Measurements from ENCODE around the gene GRIA4.
"Not testable (repeated sequence)": the region's sequence is repeated elsewhere in the genome, so short reads cannot be mapped to it uniquely, and the experiment has no call there.

Gene GRIA4

GRCh38 chr11:105923807-105924206 is 313.9 kb downstream of the GRIA4 start:
- no peak for DNase-seq (ENCODE audit: low spot score)

GRCh38 chr11:105929084-105929955 is 319.4 kb downstream of the GRIA4 start:
- DNase-seq (ENCODE audit: low spot score), result no peak

DNA sequence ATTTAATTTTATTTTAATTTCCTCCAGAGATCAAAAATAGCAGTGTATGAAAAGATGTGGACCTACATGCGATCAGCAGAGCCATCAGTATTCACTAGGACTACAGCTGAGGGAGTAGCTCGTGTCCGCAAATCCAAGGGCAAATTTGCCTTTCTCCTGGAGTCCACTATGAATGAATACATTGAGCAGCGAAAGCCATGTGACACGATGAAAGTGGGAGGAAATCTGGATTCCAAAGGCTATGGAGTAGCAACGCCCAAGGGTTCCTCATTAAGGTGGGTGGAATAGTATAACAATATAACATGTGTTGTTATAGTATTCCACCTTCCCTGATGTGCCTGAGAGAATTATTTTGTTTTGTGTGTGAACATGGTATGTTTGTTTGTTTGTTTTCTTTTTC is 323.8 kb downstream of the GRIA4 start:
- DNase-seq (ENCODE audit: low spot score), result no peak

GRCh38 chr11:105935791-105936190 is 325.9 kb downstream of the GRIA4 start:
- no peak for DNase-seq (ENCODE audit: low spot score)

DNA sequence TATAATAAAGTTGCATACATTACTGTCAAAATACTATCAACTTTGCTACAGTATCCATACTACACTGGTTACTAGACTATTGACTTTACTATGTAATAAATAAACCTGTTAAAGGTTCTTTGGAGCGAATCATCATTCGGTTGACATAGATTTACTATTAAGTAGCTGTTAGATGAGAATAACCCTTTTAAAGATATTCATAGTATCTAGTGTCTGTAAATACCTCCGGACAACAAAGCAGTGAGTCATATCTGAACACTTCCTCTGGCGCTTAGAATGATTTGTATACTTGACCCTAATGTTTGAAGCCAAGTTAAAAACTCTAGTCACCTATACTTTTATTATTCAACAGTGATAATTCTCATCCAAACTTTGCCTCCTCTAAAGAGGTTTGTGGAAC is 327.5 kb downstream of the GRIA4 start:
- peak; percentile 20 for DNase-seq (ENCODE audit: low spot score)

GRCh38 chr11:105937738-105938137 is 327.9 kb downstream of the GRIA4 start:
- DNase-seq (ENCODE audit: low spot score), result peak; percentile 18

- no peak for DNase-seq (ENCODE audit: low spot score)
Measured at GRCh38 chr11:105942921-105943320, 333.0 kb downstream of the GRIA4 start.

GRCh38 chr11:105948918-105949590 is 339.2 kb downstream of the GRIA4 start:
- no peak for DNase-seq (ENCODE audit: low spot score)

- no peak for DNase-seq (ENCODE audit: low spot score)
Measured at GRCh38 chr11:105953886-105954285, 344.0 kb downstream of the GRIA4 start.

DNA sequence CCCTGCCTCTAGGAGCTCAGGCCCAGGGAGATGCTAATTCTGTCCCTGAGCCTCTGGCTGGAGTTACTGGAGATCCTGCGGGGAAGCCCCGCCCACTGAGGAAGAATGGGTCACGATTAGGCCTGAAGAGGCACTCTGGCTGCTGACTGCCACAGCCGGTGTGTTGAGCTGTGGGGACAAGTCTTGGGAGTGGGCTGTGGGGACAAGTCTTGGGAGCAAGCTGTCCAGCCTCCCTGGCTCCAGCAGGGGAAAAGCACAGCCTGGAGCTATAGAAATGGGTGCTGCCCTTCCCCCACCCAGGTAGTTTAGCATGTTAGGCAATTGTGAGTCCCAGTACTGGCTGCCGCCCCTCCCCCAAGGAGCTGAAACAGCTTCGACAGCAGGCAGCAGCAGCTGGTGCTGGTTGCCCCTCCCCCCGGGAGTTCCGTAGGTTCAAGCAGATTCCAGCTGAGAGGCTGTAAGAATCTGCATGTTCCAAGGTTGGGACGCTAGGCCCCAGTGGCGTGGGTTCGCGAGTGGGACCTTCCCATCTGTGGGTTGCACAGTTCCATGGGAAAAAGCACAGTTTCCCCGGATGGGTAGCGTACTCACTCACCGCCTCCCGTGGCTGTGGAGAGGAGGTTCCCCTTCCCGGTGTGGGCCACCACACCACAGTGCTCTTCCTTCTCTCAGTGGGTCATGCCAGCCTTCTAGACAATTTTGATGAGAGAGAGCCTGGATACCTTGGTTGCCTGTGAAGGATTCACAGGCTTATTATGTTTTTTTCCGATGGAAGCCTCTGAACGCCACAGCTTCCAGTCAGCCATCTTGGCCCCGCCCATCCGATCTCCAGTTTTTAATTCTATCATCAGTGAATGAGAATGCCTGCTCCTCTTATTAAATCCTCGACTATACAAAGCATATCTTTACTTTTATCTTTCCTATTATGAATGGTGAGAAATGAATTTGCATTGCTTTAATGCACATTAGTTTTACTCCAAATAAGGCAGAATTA is 350.7 kb downstream of the GRIA4 start:
- no peak for DNase-seq (ENCODE audit: low spot score)

DNA sequence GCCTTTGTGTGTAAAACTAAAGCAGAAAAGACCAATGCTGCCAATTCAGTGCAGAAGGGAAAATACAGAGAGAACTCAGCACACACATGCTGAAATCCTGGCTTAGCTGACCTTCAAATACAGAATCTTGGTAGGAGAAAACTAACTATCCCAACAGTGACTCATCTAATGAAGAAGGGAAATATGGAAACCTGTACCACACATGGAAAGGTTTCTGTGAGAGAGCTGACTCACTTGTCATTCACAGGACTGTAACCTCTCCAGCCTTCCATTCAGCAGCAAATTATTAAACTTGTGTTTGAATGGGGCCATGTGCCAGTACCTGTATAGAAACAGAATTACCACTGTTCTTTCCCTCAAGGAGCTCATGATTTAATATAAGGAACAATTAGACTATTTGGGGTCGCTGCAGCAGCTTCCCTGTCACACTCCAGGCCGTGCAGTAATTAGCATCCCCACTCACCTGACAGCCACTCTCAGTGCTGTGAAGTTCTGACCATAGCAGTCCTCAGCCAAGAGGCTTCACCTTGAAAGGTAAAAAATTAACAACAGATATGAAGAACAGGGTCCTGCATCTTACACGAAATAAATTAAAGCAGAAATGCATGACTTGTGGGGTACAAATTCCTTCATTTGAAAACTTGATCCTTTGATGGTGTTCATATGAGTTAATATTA is 358.3 kb downstream of the GRIA4 start:
- DNase-seq (ENCODE audit: low spot score), result peak; percentile 3

DNA sequence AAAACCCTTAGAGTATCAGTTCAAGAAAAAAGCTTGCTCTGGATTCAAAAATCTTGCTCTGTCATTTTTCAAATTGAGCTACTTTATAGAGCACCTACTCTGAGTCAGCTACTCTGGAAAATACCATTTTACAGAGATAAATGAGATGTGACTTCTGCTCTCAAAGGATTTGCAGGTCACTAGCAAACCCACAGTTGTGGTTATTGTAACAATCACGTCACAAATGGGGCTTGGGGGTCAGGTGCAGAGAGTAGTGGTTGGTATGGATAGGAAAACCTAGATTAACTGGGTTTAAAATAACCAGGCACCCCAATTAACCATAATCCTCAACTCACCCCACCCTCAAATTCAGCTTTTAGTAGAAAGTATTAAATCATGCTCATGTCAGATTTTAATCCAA is 359.9 kb downstream of the GRIA4 start:
- DNase-seq (ENCODE audit: low spot score), result no peak

DNA sequence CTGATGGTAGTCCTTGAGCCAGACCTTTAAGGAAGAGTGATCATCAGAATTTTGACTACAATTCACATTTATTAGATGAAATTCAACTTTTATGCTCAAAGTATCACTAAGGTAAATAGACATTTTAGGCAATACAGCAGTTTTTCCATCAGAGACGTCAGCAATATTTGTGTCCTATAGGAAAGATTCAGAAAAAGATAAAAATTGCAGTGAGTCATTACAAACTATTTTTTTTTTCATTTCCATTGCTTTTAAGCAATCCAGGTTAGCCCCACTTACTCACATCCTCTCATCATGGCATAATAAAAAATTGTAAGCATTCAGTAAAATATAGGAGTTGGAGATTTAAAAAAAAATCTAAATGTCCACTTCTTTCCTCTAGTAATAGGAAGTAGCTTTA is 365.3 kb downstream of the GRIA4 start:
- no peak for DNase-seq (ENCODE audit: low spot score)

DNA sequence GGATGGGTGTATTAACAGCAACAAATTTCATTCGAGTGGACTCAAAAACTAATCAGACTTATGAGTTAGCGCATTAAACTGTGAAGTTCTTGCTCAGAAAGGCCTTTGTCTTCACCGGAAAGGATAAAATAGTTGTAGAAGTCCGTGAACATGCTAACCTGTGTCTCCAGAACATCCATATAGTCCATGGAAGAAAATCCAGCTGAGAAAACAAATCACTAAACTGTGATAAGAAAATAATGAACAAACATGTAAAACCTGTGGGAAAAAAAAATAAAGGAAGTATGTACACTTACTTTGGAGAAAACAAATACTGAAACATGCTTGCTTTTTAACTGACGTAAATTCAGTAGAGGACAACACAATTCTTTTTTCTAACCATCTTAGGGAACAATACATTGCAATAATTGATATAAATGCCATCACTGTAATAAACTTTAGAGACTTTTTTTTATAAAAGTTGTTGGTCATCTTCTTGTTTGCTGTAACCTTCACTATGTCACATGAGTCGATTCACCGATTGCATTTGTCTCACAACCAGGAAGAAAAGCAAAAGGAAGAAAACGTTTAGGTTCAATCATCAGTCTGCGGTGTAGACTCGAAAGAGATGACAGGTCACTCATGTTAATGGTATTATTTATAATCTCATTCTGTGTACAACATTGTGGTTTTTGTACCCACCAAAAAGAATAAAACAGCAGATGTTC is 370.3 kb downstream of the GRIA4 start:
- DNase-seq (ENCODE audit: low spot score), result no peak

GRCh38 chr11:105986554-105986953 is 376.7 kb downstream of the GRIA4 start:
- DNase-seq (ENCODE audit: low spot score), result no peak

GRCh38 chr11:105988197-105988596 is 378.3 kb downstream of the GRIA4 start:
- DNase-seq (ENCODE audit: low spot score), result no peak

GRCh38 chr11:105989124-105989523 is 379.3 kb downstream of the GRIA4 start:
- DNase-seq (ENCODE audit: low spot score), result no peak

- DNase-seq (ENCODE audit: low spot score), result no peak
Measured at GRCh38 chr11:105991888-105992287, 382.0 kb downstream of the GRIA4 start.

DNA sequence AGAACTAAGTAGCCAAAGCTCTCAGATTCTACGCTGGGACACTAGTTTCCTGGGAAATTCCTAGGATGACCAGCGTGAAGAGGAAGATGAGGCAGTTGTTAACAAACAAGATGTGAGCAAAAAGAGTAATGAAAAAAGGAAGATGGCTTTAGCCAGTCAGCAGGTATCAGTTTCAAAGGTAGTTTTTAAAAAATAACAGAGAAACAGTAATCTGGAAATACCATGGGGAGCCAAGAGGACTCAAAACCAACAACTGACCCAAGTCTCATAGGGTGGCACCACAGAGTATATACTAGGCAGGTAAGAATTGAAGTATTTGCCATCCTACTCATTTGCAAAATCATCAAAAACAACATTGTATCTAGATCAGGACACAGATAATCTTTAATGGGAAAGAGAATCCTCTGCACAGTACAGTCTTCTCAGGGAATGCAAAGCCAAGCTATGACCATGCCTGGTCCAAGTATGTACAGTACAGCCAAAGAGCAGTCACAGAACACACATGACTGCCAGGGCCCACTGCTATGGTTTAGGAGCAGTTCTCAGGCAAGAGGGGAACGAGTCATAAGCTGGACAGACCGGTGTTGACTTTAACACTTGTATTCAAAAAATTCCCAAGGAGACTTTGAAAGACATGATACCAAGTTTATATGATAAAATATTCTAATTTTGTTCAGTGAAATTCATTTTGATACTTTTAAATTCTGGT is 391.6 kb downstream of the GRIA4 start:
- DNase-seq (ENCODE audit: low spot score), result no peak

- not testable (repeated sequence) for DNase-seq (ENCODE audit: low spot score)
Measured at GRCh38 chr11:106003094-106003493, 393.2 kb downstream of the GRIA4 start.
